Measurements from ENCODE around the gene RBM4B.
"Not testable (repeated sequence)": the region's sequence is repeated elsewhere in the genome, so short reads cannot be mapped to it uniquely, and the experiment has no call there.

Gene RBM4B, protein sequence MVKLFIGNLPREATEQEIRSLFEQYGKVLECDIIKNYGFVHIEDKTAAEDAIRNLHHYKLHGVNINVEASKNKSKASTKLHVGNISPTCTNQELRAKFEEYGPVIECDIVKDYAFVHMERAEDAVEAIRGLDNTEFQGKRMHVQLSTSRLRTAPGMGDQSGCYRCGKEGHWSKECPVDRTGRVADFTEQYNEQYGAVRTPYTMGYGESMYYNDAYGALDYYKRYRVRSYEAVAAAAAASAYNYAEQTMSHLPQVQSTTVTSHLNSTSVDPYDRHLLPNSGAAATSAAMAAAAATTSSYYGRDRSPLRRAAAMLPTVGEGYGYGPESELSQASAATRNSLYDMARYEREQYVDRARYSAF

DNA sequence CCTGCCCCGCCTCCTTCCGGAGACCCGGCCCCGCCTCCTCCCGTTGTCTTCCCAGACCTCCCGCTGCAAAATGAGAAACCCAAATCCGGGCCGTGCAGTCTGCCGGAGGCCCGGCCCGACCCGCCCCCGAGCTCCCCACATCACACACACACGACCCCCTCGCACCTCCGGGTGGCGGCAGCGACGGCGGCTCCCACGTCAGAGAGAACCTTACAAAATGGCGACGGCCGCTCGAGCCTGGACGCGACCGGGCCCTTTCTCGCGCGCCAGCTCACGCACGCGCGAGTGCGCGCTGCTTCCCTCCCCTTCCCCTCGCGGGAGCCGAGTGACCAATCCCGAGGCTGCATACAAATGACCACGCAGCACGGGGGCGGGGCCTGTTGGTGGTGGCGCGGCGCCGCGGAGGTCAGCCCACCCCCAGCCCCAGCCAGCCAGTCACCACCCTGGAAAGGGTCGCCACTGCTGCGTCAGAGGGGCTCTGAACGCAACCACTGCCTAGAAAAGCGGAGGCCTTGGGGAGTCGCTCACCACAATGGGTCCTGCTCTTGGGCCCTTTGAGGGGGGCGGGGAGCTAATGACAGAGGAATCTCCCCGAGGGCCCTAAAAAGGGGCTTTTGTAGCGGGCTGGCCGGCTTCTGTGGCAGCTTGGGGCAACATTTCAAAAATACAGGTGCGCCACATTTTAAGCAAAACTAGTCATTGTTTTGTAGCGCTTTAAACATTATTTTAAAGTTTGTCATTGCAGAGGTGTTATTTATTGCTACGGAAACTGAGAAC is at the start of gene RBM4B:
Gene RBM4B, minus strand, starts transcription at position 289 of the 777 bp plus-strand sequence. CDS start 808 bp downstream, outside the sequence.
- DNase-seq: peak; percentile 82

DNA sequence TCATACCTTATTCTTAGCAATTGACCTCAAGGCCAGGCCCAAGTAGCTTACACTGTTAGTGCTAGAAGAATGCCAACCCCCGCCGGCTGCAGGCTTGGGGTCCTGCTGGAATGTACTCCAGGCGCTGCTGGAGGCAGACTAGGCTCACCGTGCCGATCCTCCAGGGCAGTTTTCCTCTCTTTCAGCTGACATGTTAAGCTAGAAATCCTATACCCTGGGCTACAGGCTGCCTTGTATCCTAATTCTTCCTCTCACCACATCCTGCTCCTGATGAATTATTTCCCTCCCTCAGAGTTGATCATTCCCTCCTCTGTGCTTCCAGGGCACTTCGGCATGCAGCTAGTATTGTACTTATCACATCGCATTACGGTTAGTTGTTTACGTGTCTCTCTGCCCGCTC is 48.0 kb upstream of the RBM4B start:
- DNase-seq: no peak

DNA sequence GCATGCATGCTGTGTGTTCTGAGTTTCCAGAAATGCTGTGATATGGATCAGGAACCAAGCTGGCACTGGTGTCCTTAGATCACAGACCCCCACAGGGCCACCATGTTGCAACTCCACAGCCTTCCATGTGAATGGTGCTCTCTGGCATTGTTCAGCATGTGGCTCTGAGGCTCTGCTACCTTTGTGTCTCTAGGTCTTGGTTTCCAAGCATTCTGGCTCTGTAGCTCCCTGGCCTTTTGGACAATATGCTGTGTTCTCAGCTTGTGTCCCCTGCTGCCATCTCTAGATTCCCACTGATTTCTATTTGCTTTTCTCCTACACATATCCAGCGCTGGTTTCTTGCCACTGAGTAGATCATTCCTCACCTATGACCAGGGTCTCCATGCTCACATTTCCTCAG is 47.4 kb upstream of the RBM4B start:
- no peak for DNase-seq

DNA sequence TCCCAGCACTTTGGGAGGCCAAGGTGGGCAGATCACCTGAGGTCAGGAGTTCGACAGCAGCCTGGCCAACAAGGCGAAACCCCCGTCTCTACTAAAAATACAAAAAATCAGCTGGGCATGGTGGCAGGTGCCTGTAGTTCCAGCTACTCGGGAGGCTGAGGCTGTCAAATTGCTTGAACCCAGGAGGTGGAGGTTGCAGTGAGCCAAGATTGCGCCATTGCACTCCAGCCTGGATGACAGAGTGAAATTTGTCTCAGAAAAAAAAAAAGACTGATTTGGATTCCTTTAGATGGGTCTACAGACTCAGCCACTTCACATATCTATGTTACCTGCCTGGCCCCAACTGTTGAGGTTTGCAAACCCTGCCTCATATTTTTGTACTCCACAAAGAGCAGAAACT is 46.5 kb upstream of the RBM4B start:
- DNase-seq: not testable (repeated sequence)

DNA sequence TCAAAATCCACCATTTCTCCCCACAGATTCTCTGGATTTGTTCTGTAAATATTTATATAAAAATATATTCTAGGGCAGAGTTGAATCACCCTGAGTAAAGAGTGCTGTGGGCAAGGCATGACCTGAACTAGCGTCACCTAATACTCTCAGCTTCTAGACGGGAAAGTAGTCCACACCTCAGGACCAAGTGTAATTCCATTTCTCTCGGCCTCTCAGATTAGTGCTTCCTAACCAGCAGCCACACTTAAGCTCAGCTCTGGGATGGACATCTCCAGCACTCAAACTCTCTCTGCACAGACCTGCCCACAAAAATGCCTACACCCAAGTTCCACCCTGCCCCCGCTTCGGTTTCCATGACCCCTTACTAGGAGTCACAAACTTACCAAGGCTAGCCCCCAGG is 46.0 kb upstream of the RBM4B start:
- no peak for DNase-seq

DNA sequence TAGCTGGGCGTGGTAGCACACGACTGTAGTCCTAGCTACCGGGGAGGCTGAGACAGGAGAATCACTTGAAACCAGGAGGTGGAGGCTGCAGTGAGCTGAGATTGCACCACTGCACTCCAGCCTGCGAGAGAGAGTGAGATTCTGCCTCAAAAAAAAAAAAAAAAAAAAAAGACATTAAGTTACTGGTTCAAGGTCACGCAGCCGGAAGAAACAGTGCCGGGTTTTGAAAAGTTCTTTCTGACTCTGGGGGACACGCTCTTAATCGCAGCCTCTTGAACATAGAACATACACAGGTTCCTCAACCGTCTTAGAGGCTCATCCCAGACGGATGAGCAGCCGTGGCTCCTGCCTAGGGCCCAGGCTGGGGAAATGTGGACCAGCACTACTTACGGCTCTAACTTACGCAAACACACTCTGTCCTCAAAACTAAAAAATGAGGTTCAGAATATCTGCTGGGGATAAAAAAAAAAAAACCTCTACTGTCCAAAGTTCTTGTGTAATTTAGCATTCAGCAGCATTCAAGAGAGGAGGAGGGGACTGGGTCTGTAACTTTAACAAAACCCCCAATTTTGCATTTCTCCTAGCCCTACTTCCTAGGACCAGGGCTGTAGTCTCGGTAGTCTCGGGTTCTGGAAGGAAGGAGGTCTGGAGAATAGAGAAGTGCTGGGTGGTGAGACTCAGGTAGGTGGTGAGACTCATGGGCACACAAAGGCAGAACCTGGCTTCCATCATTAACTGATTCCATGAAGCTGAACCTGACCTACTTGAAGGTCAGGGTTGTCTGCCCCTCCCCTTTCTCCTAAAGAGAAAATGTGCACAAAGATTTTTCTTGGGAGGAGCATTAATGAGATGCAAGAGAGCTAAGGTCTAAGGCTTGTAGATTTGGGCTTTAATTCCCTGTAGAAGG is 45.3 kb upstream of the RBM4B start:
- no peak for DNase-seq

DNA sequence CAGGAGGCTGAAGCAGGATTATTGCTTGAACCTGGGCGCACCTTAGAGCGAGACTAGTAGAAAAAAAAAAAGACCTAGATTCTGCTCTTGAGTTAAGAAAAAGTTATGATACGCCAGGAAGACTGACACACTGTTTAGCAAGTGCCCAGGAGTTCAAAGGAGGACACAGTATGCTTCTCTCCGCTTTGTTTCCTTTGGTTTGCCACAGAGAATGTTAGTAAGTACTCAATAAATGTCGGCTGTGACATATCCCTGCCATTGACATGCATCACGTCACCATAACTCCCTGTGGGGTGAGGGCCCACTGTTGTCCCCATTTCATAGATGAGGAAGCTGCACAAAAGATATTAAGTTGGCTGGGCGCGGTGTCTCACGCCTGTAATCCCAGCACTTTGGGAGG is 44.3 kb upstream of the RBM4B start:
- no peak for DNase-seq

DNA sequence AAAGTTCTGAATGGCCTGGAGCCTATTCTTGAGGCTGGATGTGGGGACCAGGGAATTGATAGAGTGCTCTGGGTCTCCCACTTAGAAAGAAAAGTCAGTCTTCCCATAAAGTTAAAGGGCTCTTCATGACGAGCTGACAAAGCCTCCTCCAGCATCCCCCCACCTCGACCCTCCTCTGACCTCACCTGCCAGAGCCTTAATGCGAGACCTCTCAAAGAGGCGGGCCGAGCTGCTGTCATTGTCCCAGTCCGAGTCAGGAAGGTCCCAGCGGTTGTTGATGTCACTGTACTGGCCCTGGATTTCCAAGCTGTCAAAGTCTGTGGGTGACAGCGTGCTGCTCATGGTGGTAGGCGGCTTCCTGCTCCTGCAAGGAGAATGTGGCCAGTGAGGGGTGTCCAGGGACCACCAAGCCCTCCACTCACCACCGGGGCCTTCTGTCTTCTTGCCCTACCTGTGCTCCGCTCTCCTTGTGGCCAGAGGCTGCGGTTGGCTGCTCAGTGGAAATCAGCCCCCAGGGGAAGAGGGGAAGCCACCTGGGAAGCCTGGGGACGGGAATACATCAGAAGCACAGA is 43.3 kb upstream of the RBM4B start:
- DNase-seq: no peak

DNA sequence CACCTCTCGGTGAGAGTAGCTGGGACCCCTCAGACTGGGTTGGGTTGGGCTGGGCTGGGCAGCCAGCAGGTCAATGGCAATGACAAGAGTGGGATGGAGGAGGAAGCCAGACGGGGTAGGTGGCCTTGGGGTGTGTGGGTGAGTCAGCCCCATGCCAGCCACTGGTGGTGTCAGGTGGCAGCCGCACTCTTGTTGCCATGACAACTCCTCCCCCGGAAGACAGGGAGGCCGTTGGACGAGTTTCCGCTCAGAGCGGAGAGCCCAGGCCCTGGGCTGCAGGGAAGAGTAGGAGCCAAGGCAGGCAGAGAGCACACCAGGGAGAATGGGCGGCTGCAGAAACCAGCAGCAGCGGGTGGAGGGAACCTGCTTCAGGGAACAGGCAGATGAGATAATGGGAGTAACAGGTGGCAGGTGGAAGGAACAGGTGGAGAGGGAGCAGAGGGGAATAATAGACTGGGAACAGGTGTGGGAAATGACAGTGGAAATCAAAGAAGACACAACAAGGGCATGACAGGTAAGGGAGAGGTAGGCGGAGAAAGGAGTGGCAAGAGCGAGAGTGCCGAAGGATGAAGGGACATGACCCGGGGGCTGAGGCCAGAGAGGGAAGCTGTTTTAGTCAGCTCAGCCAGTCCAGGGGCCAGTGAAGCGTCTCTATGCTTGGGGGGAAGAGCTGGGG is 42.7 kb upstream of the RBM4B start:
- no peak for DNase-seq

DNA sequence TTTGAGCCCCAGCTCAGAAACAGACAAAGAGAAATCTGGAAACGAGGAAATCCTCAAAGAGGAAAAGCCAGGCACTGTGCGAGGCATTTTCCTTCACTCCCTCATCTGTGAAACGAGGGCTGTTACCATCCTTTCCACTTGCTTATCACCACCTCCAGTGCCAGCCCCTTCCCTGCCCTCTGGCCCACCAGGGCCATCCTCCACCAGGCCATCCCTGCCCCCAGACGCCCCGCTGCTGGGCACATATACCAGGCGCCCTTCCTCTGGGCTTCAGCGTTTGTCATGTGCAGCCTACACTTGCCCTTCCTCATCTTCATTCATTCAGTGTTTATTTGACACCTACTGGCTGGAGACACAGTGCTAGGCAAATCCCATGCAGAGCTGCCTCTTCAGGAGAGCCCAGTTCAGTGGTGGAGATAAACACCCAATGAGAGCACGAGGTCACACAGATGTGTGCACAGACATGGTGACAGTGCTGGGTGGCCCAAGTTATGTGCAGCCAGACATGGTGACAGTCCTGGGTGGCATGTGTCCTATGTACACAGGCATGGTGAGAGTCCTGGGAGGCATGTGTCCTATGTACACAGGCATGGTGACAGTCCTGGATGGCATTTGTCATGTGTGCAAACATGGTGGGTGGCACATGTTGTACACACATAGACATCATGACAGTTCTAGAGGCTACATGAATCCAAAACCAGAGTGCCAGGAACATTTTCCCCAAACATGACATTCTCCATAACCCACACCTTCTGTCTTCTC is 41.6 kb upstream of the RBM4B start:
- DNase-seq: no peak

DNA sequence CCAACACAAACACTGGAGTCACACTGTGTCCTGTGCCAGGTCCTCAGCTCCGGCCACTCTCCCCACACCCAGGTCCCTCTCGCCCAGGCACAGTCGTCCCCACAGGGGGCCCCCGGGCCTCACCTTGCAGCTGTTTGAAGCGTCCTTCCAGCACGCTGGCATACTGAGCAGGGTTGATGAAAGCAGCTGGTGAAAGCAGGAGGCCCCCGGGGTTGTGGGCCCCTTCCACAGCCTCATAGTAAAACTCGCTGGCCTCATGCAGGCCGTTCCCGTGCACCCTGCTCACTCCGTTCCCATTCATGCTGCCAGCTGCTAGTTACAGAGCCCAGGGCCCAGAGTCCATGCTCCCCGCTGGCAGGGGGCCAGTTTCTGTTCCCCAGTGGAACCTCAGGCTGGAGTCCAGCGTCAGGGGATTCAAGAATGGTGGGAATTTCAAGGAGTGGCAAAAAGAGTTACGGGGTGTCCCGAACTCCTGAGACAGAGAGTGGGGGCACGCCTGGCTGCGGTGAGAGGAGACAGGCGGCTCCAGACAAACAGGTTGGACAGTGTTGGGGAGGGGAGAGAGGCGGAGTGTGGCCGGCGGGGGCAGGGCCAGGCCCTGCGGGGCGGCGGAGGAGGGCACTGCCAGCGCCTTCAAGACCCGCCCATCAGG is 40.8 kb upstream of the RBM4B start:
- DNase-seq: no peak

DNA sequence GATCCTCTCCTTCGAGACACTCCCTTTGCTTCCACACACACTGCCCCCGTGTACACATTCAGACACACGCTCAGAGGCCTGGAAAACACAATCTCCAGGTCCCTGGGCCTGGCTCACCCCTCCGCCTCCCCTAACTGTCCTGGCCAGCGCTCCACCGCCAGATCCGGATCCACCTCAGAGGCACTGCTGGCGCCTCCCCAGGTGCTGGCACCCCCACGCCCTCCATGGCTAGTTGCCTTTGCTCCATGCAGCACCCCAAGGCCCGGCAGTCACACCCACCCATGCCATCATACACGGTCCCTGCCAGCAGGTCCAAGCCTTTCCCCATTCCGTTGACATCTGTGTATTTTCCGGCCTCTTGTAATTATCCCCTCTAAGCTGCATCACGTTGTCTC is 40.2 kb upstream of the RBM4B start:
- no peak for DNase-seq

DNA sequence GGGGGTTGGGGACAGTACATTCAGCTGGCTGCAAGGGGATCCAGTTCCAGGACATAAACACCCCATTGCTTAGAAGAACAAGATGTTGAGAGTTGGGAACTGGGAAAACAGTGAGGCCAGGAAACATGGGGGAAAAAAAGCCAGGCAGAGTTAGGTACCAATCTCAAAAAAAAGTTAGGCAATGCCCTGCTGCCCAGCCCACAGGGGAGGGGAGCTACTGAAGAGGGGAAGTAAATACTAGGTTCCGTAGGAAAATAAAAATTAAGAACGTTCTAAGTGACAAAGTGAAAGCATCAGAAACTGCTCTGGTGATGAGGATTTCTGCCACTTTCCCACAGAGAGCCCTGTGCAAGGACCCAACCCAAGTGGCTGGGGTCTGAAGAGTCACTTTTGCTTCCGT is 39.3 kb upstream of the RBM4B start:
- no peak for DNase-seq

DNA sequence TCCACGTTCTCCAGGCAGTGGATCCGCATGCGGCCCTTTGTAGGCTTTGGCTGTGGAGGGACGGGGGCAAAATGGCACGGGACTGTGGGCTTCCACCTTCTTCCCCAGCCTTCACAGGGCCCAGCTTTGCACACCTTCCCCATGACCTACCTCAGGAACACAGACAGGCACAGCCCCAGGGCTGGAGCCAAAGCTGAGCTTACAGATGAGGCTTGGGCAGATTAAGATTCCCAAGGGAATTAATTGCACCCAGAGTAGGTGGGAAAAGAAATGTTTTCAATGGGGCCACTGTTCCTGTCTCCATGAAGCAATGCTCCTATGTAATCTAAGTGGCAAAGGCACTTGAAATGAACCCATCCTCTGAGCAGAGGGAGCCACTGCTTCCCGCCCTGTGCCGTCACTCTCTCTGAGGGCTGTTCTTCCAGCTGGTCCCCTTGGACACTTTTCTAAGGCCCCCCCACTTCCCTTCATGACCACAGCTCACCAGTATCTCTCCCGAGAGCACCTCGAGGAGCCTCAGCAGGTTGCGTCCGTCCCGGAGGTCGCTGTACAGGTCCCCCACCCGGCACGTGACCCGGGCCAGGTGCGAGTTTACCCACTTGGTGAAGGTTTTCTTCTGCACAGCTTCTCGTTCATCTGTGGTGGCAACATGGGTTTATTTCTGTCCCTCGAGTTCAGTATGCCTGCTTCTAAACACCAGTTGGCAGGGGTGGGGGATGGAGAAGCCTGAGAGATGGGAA is 37.8 kb upstream of the RBM4B start:
- no peak for DNase-seq

DNA sequence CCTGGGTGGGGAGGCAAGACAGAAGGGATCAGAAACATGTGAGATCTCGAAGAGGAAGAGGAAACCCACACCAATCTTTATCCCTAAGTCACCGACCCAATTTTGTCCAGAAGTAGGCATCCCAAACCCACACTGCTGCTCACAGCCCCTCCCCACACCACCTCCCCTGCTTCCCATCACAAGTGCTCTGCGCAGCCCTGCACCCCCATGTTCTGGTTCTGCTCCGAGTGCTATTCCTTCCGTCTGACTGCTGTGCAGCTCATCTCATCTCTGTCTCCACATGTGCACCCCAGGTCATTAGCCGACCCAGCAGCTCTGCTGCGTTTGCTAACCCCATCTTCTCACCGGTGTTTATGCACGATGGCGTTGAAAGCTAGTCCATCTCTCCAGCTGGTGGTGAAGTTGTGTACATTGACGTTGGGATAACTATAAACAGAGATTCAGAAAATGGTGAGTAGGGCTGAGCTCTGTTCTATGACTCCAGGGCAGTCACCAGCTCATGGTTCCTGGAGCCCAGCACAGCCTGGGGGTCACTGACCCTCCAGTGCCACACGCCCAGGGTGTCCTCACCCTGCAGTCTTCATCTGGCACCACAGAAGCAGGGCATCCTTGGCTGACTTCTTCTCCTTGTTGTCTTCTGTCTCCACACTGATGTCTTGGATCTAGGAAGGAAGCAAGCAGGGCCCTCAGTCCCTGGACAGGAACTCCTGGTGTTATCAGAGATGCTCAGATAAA is 36.2 kb upstream of the RBM4B start:
- no peak for DNase-seq

DNA sequence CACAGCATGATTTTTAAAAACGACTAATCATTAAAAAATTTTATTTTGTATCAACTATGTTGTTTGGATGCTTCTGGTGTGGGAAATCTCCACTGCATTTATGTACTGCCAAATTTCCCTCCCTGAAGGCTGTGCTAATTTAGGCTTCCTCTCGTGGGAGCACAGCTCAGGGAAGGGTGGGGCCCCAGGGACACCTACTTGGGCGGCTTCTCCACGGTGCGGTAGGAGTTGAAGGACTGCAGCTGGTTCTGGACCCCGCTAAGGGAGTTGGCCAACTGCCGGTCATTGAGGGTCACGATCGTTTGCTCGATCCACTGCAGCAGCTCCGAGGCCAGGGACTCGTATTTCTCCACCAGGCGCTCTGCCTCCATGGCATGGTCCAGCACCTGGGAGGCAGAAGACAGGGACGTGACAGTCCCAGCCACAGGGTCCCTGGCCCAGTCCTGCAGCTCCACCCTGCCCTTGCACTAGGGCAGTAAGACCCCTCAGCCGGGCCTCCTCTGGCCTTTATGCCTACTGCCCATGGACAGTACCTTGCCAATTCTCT is 32.8 kb upstream of the RBM4B start:
- DNase-seq: no peak

DNA sequence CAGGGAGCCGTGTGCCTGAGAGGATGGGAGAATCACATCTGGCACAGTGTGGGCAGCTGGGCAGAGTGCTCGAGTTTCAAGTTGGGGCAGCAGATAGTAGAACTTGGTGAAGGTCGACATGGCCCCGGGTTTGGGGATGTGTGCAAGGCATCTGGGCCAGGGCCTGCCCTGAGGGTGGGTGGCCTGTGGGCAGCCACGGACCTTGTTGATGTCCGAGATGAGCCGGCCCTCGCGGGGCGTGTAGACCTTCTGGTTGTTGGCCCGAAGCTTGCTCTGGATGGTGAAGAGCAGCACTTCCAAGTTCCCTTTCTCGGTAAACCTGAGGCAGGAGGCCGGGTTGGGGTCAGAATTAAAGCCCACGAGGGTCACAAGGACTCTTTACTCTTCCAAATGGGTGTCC is 31.0 kb upstream of the RBM4B start:
- DNase-seq: no peak

DNA sequence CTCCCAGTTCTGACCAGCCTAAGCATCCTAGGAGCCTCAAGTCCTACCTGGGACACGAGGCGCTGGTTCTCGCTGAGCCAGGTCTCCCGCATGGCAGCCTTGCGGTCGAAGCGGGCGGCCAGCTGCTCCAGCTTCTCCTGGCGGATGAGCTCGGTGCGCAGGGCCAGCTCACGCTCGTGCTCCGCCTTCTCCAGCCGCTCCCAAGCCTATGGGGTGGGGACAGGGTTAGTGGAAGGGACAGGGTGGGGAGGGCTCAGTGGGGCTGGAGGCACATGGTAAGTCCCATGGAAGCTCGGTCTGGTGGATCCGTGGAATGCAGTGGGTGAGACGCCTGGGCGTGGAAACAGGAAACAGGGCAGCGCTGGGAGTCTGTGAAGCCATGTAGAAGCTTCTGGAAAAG is 30.4 kb upstream of the RBM4B start:
- no peak for DNase-seq

DNA sequence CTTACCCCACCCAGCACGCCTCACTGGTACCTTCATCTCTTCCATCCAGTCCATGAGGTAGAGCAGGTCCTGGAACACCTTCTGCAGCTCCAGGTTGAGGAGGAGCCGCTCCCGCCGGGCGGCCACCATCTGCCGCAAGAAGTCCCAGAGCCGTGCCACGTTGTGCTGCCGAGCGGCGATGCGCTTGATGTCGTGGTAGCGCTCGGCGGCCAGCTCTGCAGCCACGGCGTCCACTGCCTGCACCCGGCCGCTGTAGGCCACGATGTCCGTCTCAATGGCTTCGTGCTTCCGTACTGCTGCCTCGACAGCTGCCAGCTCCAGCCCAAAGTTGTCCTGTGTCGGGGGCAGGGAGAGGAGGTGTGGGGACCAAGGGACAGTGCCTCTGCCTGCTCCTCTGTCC is 29.8 kb upstream of the RBM4B start:
- no peak for DNase-seq
